Limb (tissue), 2 donors: ENCODE data around the gene IFNG.
A peak's percentile ranks its signal among the peaks of the same experiment; 100 is the strongest.
"Not testable (repeated sequence)": the region's sequence is repeated elsewhere in the genome, so short reads cannot be mapped to it uniquely, and the experiment has no call there.

ENCODE experiments used
- DNase-seq, 2 donors: peaks; one replicate each; pipeline ENCODE4 v3.0.0-alpha.2; 2016; ENCODE audit errors: extremely low spot score in 2 of 2

The IFNG gene

GRCh38 chr12:68159681-68160304 lies at the start of gene IFNG:
Gene IFNG, minus strand, starts transcription at chr12:68159740. Its CDS starts 125 bp downstream, at chr12:68159615.
- no peak for DNase-seq

- not testable (repeated sequence) for DNase-seq
These were observed 49.6 kb upstream of the IFNG start for GRCh38 chr12:68209048-68209728.

- no peak for DNase-seq
These were observed 47.7 kb upstream of the IFNG start for GRCh38 chr12:68207276-68207675.

- DNase-seq, result no peak
These were observed 46.9 kb upstream of the IFNG start for GRCh38 chr12:68206446-68206845.

- DNase-seq, result no peak
These were observed 43.9 kb upstream of the IFNG start for GRCh38 chr12:68203460-68203875.

- DNase-seq, result no peak
These were observed 41.3 kb upstream of the IFNG start for GRCh38 chr12:68200854-68201253.

GRCh38 chr12:68199127-68199526 lies 39.6 kb upstream of the IFNG start:
- DNase-seq, result no peak

- no peak for DNase-seq
These were observed 39.1 kb upstream of the IFNG start for GRCh38 chr12:68198507-68199086.

- no peak for DNase-seq
These were observed 30.8 kb upstream of the IFNG start for GRCh38 chr12:68190301-68190700.

- DNase-seq, result no peak
These were observed 30.3 kb upstream of the IFNG start for GRCh38 chr12:68189821-68190242.

- DNase-seq, result no peak
These were observed 26.1 kb upstream of the IFNG start for GRCh38 chr12:68185598-68185997.

- peak in 1 of 2 donors; percentile 37 for DNase-seq
These were observed 21.5 kb upstream of the IFNG start for GRCh38 chr12:68180792-68181744.

- no peak for DNase-seq
These were observed 19.4 kb upstream of the IFNG start for GRCh38 chr12:68178774-68179439.

- no peak for DNase-seq
These were observed 18.6 kb upstream of the IFNG start for GRCh38 chr12:68178184-68178583.

- DNase-seq, result no peak
These were observed 18.0 kb upstream of the IFNG start for GRCh38 chr12:68177562-68177961.

GRCh38 chr12:68176257-68176656 lies 16.7 kb upstream of the IFNG start:
- no peak for DNase-seq

GRCh38 chr12:68175557-68176061 lies 16.1 kb upstream of the IFNG start:
- no peak for DNase-seq

GRCh38 chr12:68174761-68175160 lies 15.2 kb upstream of the IFNG start:
- not testable (repeated sequence) for DNase-seq

- no peak for DNase-seq
These were observed 14.3 kb upstream of the IFNG start for GRCh38 chr12:68173792-68174191.

GRCh38 chr12:68170726-68171125 lies 11.2 kb upstream of the IFNG start:
- no peak for DNase-seq
